ENCODE measurements around the gene CLDN15.

CLDN15 gene

GRCh38 chr7:101243646-101244374 lies 6.2 kb upstream of the CLDN15 start:
- Histone ChIP-seq H3K36me3 (ENCODE audit: control insufficient read depth in 2 of 2, insufficient read depth in 2 of 2, low read length in 2 of 2) (peaks cover 14 to 18% of the 10 kb centered on the region in 2 donors), H3K4me1 (ENCODE audit: control insufficient read depth, insufficient read depth, low read length) (peaks cover 23% of the 10 kb centered on the region), H3K4me3 (ENCODE audit: low read length in 2 of 2) (peak overlapping the region; percentile 95 to 99), H3K9me3 (ENCODE audit: control insufficient read depth in 2 of 2, low read length in 2 of 2) (no peaks in the 10 kb centered on the region), H3K27ac (ENCODE audit: low read length) (peak overlapping the region; percentile 92), H3K9ac (ENCODE audit: low read length in 2 of 2) (peak overlapping the region; percentile 89 to 95), H3K27me3 (ENCODE audit: control insufficient read depth in 1 of 2, insufficient read depth in 2 of 2, low read length in 2 of 2) (no peaks in the 10 kb centered on the region)

GRCh38 chr7:101241443-101242349 lies 4.1 kb upstream of the CLDN15 start:
- H3K9ac ChIP-seq (ENCODE audit: low read length in 2 of 2), result no peak overlapping the region
- no peaks in the 10 kb centered on the region for H3K9me3 ChIP-seq (ENCODE audit: control insufficient read depth in 2 of 2, low read length in 2 of 2)
- peaks cover 38% of the 10 kb centered on the region for H3K4me1 ChIP-seq (ENCODE audit: control insufficient read depth, insufficient read depth, low read length)
- no peaks in the 10 kb centered on the region for H3K27me3 ChIP-seq (ENCODE audit: control insufficient read depth in 1 of 2, insufficient read depth in 2 of 2, low read length in 2 of 2)
- H3K27ac ChIP-seq (ENCODE audit: low read length), result no peak overlapping the region
- H3K36me3 ChIP-seq (ENCODE audit: control insufficient read depth in 2 of 2, insufficient read depth in 2 of 2, low read length in 2 of 2), result peaks cover 17 to 18% of the 10 kb centered on the region in 2 donors
- H3K4me3 ChIP-seq (ENCODE audit: low read length in 2 of 2), result no peak overlapping the region

- no peak overlapping the region for H3K9ac ChIP-seq (ENCODE audit: low read length in 2 of 2)
- no peak overlapping the region for H3K4me3 ChIP-seq (ENCODE audit: low read length in 2 of 2)
- H3K27me3 ChIP-seq (ENCODE audit: control insufficient read depth in 1 of 2, insufficient read depth in 2 of 2, low read length in 2 of 2), result no peaks in the 10 kb centered on the region
- no peak overlapping the region for H3K27ac ChIP-seq (ENCODE audit: low read length)
- peaks cover 38% of the 10 kb centered on the region for H3K4me1 ChIP-seq (ENCODE audit: control insufficient read depth, insufficient read depth, low read length)
- H3K9me3 ChIP-seq (ENCODE audit: control insufficient read depth in 2 of 2, low read length in 2 of 2), result no peaks in the 10 kb centered on the region
- peaks cover 17 to 18% of the 10 kb centered on the region in 2 donors for H3K36me3 ChIP-seq (ENCODE audit: control insufficient read depth in 2 of 2, insufficient read depth in 2 of 2, low read length in 2 of 2)
Observed at GRCh38 chr7:101241015-101241363, 3.4 kb upstream of the CLDN15 start.

DNA sequence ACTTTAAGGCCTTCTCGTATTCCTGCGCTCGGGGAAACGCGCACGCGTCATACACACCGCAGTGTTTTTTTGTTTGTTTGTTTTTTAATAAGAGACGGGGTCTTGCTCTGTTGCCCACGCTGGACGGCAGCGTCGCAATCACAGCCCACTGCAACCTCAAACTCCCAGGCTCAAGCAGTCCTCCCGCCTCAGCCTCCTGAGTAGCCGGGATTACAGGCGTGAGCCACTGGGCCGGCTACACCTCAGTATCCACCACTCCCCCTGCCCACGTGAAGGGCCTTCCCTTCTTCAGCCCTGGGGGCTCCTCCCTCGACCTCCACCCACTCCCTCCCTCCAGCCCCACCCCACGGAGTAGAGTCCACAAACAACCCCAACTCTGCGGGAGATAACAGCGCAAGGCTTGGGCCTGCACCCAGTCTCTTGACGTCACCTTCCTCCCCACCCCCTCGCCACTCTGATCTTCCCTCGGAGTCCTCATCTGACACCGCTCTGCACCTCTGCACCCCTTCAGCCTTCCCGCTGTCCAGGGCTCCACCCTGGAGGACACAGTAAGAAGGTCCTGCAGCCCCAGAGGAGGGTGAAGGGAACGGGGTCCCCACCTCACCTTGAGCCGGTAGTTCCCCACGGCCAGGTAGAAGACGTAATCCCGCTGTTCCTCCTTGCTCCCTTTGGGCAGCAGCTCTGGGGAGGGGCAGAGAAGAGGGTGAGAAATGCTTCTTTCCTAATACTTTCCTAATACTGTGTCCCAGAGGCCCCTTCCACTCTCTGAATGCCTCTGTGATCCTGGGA lies 2.8 kb upstream of the CLDN15 start:
- Histone ChIP-seq H3K4me1 (ENCODE audit: control insufficient read depth, insufficient read depth, low read length) (peaks cover 33% of the 10 kb centered on the region), H3K27ac (ENCODE audit: low read length) (no peak overlapping the region), H3K27me3 (ENCODE audit: control insufficient read depth in 1 of 2, insufficient read depth in 2 of 2, low read length in 2 of 2) (no peaks in the 10 kb centered on the region), H3K9me3 (ENCODE audit: control insufficient read depth in 2 of 2, low read length in 2 of 2) (no peaks in the 10 kb centered on the region), H3K36me3 (ENCODE audit: control insufficient read depth in 2 of 2, insufficient read depth in 2 of 2, low read length in 2 of 2) (peaks cover 17 to 18% of the 10 kb centered on the region in 2 donors), H3K4me3 (ENCODE audit: low read length in 2 of 2) (no peak overlapping the region), H3K9ac (ENCODE audit: low read length in 2 of 2) (no peak overlapping the region)

DNA sequence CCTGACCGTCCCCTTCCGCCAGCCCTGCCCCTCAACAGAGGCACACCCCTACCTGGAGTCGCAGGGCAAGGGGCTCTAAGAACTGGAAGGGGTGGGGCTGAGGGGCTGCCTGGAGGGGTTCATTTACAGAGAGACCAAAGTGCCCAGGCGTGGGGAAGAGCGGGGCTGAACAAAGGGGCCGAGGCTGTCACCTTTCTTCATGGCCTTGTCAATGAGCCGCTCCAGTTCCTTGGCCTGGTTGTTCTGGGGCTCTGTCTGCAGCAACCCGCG lies 2.3 kb upstream of the CLDN15 start:
- peaks cover 17 to 18% of the 10 kb centered on the region in 2 donors for H3K36me3 ChIP-seq (ENCODE audit: control insufficient read depth in 2 of 2, insufficient read depth in 2 of 2, low read length in 2 of 2)

GRCh38 chr7:101239191-101239950 lies 1.8 kb upstream of the CLDN15 start:
- H3K4me3 ChIP-seq (ENCODE audit: low read length in 2 of 2), result no peak overlapping the region
- peaks cover 17 to 18% of the 10 kb centered on the region in 2 donors for H3K36me3 ChIP-seq (ENCODE audit: control insufficient read depth in 2 of 2, insufficient read depth in 2 of 2, low read length in 2 of 2)
- no peaks in the 10 kb centered on the region for H3K9me3 ChIP-seq (ENCODE audit: control insufficient read depth in 2 of 2, low read length in 2 of 2)
- H3K9ac ChIP-seq (ENCODE audit: low read length in 2 of 2), result no peak overlapping the region
- peak overlapping the region; percentile 53 for H3K27ac ChIP-seq (ENCODE audit: low read length)
- no peaks in the 10 kb centered on the region for H3K27me3 ChIP-seq (ENCODE audit: control insufficient read depth in 1 of 2, insufficient read depth in 2 of 2, low read length in 2 of 2)
- H3K4me1 ChIP-seq (ENCODE audit: control insufficient read depth, insufficient read depth, low read length), result peaks cover 26% of the 10 kb centered on the region

More for the DNA sequence above, 2.3 kb upstream of the CLDN15 start:
- Histone ChIP-seq H3K9me3 (ENCODE audit: control insufficient read depth in 2 of 2, low read length in 2 of 2) (no peaks in the 10 kb centered on the region), H3K4me1 (ENCODE audit: control insufficient read depth, insufficient read depth, low read length) (peaks cover 28% of the 10 kb centered on the region), H3K27ac (ENCODE audit: low read length) (no peak overlapping the region), H3K27me3 (ENCODE audit: control insufficient read depth in 1 of 2, insufficient read depth in 2 of 2, low read length in 2 of 2) (no peaks in the 10 kb centered on the region), H3K9ac (ENCODE audit: low read length in 2 of 2) (no peak overlapping the region), H3K4me3 (ENCODE audit: low read length in 2 of 2) (no peak overlapping the region)

GRCh38 chr7:101238226-101239182 lies 902 bp upstream of the CLDN15 start:
- peak overlapping the region; percentile 33 to 55 for H3K9ac ChIP-seq (ENCODE audit: low read length in 2 of 2)
- H3K36me3 ChIP-seq (ENCODE audit: control insufficient read depth in 2 of 2, insufficient read depth in 2 of 2, low read length in 2 of 2), result peaks cover 15 to 18% of the 10 kb centered on the region in 2 donors
- peaks cover 17% of the 10 kb centered on the region for H3K4me1 ChIP-seq (ENCODE audit: control insufficient read depth, insufficient read depth, low read length)
- H3K27ac ChIP-seq (ENCODE audit: low read length), result peak overlapping the region; percentile 53
- peak overlapping the region in 1 of 2 donors; percentile 52 for H3K4me3 ChIP-seq (ENCODE audit: low read length in 2 of 2)
- H3K9me3 ChIP-seq (ENCODE audit: control insufficient read depth in 2 of 2, low read length in 2 of 2), result no peaks in the 10 kb centered on the region
- no peaks in the 10 kb centered on the region for H3K27me3 ChIP-seq (ENCODE audit: control insufficient read depth in 1 of 2, insufficient read depth in 2 of 2, low read length in 2 of 2)

DNA sequence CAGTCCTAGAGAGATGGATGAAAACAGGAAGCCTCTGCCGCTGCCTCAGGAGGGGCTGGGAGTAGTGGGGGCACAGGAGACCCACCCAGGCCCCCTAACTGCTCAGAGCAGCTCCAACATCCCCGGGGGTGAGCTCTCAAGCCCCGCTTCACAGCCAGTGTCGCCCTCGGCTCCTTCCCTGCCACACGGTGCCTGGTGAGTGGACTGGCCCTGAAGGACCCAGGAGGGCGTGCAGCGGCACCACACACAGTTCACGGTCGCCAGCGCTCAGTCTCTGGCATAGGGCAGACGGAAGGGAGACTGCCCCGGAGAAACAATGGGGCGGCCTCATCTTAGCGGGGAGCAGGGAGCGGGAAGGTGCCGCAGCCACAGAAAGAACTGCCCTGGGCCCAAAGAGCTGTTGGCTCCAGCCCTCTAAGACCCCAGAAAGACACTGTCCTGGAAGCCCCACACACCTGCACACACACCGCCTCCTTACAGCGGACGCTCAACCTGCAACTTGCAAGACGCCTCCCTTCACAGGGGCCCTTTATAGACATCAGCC lies 1.2 kb downstream of the CLDN15 start:
- Histone ChIP-seq H3K36me3 (ENCODE audit: control insufficient read depth in 2 of 2, insufficient read depth in 2 of 2, low read length in 2 of 2) (peaks cover 14 to 16% of the 10 kb centered on the region in 2 donors), H3K4me1 (ENCODE audit: control insufficient read depth, insufficient read depth, low read length) (peaks cover 22% of the 10 kb centered on the region), H3K9me3 (ENCODE audit: control insufficient read depth in 2 of 2, low read length in 2 of 2) (no peaks in the 10 kb centered on the region), H3K9ac (ENCODE audit: low read length in 2 of 2) (no peak overlapping the region), H3K27me3 (ENCODE audit: control insufficient read depth in 1 of 2, insufficient read depth in 2 of 2, low read length in 2 of 2) (peaks cover 0 to 2% of the 10 kb centered on the region in 2 donors), H3K4me3 (ENCODE audit: low read length in 2 of 2) (no peak overlapping the region), H3K27ac (ENCODE audit: low read length) (no peak overlapping the region)

GRCh38 chr7:101235522-101235921 lies 2.1 kb downstream of the CLDN15 start:
- Histone ChIP-seq H3K27ac (ENCODE audit: low read length) (no peak overlapping the region), H3K4me1 (ENCODE audit: control insufficient read depth, insufficient read depth, low read length) (peaks cover 22% of the 10 kb centered on the region), H3K9me3 (ENCODE audit: control insufficient read depth in 2 of 2, low read length in 2 of 2) (no peaks in the 10 kb centered on the region), H3K4me3 (ENCODE audit: low read length in 2 of 2) (no peak overlapping the region), H3K9ac (ENCODE audit: low read length in 2 of 2) (no peak overlapping the region), H3K27me3 (ENCODE audit: control insufficient read depth in 1 of 2, insufficient read depth in 2 of 2, low read length in 2 of 2) (peaks cover 0 to 2% of the 10 kb centered on the region in 2 donors), H3K36me3 (ENCODE audit: control insufficient read depth in 2 of 2, insufficient read depth in 2 of 2, low read length in 2 of 2) (peaks cover 10 to 12% of the 10 kb centered on the region in 2 donors)
